Calu3 (cell line): Measurements from ENCODE around the gene FLII. TPM values are rescaled to one million over a fixed set of nuclear protein-coding genes. Genes with fewer than 3 reads are reported as not detected.

ENCODE experiments used
- BruUV-seq: library from RNA; stranded (reverse); fragments of 400-500 nt; replicated peaks from 2 replicates; lab custom pipeline; 2021; lab: Mats Ljungman, UMichigan
- CTCF ChIA-PET: fragments of 300-600 bp; sonication (Branson Sonifier 250); formaldehyde crosslinking; loops from one replicate; lab custom pipeline; 2022; ENCODE audit warnings: antibody characterized with exemption; lab: Charles Lee
- DNase-seq: peaks from one replicate; pipeline ENCODE4 v3.0.0; 2022
- H3K27ac Mint-ChIP-seq: one replicate; pipeline ENCODE4 v1.8.0; 2022; ENCODE audit warnings: mixed read lengths; ENCODE audit not compliant: unreplicated experiment
- H3K27me3 Mint-ChIP-seq: one replicate; pipeline ENCODE4 v1.8.0; 2022; ENCODE audit warnings: mixed read lengths; ENCODE audit not compliant: unreplicated experiment
- H3K36me3 Mint-ChIP-seq: one replicate; pipeline ENCODE4 v1.8.0; 2022; ENCODE audit warnings: mild to moderate bottlenecking, moderate library complexity, mixed read lengths; ENCODE audit not compliant: insufficient read depth, unreplicated experiment
- H3K4me1 Mint-ChIP-seq: one replicate; pipeline ENCODE4 v1.8.0; 2022; ENCODE audit warnings: mild to moderate bottlenecking, low read depth, mixed read lengths; ENCODE audit not compliant: unreplicated experiment
- H3K4me3 Mint-ChIP-seq: one replicate; pipeline ENCODE4 v1.8.0; 2022; ENCODE audit warnings: mild to moderate bottlenecking, low read depth, moderate library complexity, mixed read lengths; ENCODE audit not compliant: unreplicated experiment
- H3K9me3 Mint-ChIP-seq: one replicate; pipeline ENCODE4 v1.8.0; 2022; ENCODE audit warnings: low read depth, mixed read lengths; ENCODE audit not compliant: unreplicated experiment
- CTCF ChIP-seq: fragments of 200-600 bp; IDR thresholded peaks from one replicate; pipeline ENCODE4 v1.8.0; 2022; ENCODE audit warnings: antibody characterized with exemption; ENCODE audit not compliant: unreplicated experiment
- intact Hi-C: fragments of 100-400 bp; cut with micrococcal nuclease; formaldehyde crosslinking; loops from one replicate; pipeline ENCODE4 v1.10.0; 2022; ENCODE audit not compliant: unreplicated experiment
- total RNA-seq: library from RNA; stranded (reverse); gene quantifications from 2 replicates; pipeline ENCODE4 v1.2.3, GENCODE V29; 2022

The FLII gene
- total RNA-seq, 1 experiment from 2014 or later = 298 TPM

- no peak for DNase-seq
- peaks cover 5% of the 10 kb centered on the region for H3K36me3 Mint-ChIP-seq
- CTCF ChIA-PET = no interaction called here
- intact Hi-C loops = no loop called here
- no peak for TF ChIP-seq CTCF
- no peaks in the 10 kb centered on the region for H3K27me3 Mint-ChIP-seq
- H3K4me3 Mint-ChIP-seq = no peak overlapping the region
- H3K4me1 Mint-ChIP-seq = peaks cover 8% of the 10 kb centered on the region
- no peak overlapping the region for H3K27ac Mint-ChIP-seq
- BruUV-seq = no TSS peak
- H3K9me3 Mint-ChIP-seq = no peaks in the 10 kb centered on the region
Measured at GRCh38 chr17:18238299-18238698, 20.2 kb downstream of the FLII start.

- H3K27me3 Mint-ChIP-seq = no peaks in the 10 kb centered on the region
- H3K9me3 Mint-ChIP-seq = no peaks in the 10 kb centered on the region
- intact Hi-C loops = no loop called here
- H3K4me3 Mint-ChIP-seq = no peak overlapping the region
- no peak overlapping the region for H3K27ac Mint-ChIP-seq
- no TSS peak for BruUV-seq
- CTCF ChIA-PET = no interaction called here
- TF ChIP-seq CTCF = no peak
- peaks cover 5% of the 10 kb centered on the region for H3K36me3 Mint-ChIP-seq
- peaks cover 8% of the 10 kb centered on the region for H3K4me1 Mint-ChIP-seq
- no peak for DNase-seq
Measured at GRCh38 chr17:18237461-18237860, 21.1 kb downstream of the FLII start.

- Mint-ChIP-seq H3K9me3 (no peaks in the 10 kb centered on the region), H3K4me3 (no peak overlapping the region), H3K27ac (peak overlapping the region; percentile 56), H3K4me1 (peaks cover 8% of the 10 kb centered on the region), H3K36me3 (peaks cover 5% of the 10 kb centered on the region), H3K27me3 (no peaks in the 10 kb centered on the region)
- intact Hi-C loops = no loop called here
- no peak for TF ChIP-seq CTCF
- no peak for DNase-seq
- BruUV-seq = no TSS peak
- CTCF ChIA-PET = no interaction called here
Measured at GRCh38 chr17:18236494-18236893, 22.0 kb downstream of the FLII start.

- no peaks in the 10 kb centered on the region for H3K27me3 Mint-ChIP-seq
- peak overlapping the region; percentile 56 for H3K27ac Mint-ChIP-seq
- no peak for TF ChIP-seq CTCF
- intact Hi-C loops = no loop called here
- no peak overlapping the region for H3K4me3 Mint-ChIP-seq
- peaks cover 5% of the 10 kb centered on the region for H3K36me3 Mint-ChIP-seq
- H3K4me1 Mint-ChIP-seq = peaks cover 8% of the 10 kb centered on the region
- BruUV-seq = no TSS peak
- H3K9me3 Mint-ChIP-seq = no peaks in the 10 kb centered on the region
- CTCF ChIA-PET = no interaction called here
- DNase-seq = peak; percentile 24
Measured at GRCh38 chr17:18235743-18236256, 22.7 kb downstream of the FLII start.
